Measurements from ENCODE around the gene BHLHE41. TPM values are rescaled to one million over a fixed set of nuclear protein-coding genes. Genes with fewer than 3 reads are reported as not detected.

The BHLHE41 gene
- total and polyA plus RNA-seq, 2 of the 8 experiments (the other 6 are each of a cell fraction or from before 2014, with no cell fraction given) = 1.1 to 3.4 TPM

DNA sequence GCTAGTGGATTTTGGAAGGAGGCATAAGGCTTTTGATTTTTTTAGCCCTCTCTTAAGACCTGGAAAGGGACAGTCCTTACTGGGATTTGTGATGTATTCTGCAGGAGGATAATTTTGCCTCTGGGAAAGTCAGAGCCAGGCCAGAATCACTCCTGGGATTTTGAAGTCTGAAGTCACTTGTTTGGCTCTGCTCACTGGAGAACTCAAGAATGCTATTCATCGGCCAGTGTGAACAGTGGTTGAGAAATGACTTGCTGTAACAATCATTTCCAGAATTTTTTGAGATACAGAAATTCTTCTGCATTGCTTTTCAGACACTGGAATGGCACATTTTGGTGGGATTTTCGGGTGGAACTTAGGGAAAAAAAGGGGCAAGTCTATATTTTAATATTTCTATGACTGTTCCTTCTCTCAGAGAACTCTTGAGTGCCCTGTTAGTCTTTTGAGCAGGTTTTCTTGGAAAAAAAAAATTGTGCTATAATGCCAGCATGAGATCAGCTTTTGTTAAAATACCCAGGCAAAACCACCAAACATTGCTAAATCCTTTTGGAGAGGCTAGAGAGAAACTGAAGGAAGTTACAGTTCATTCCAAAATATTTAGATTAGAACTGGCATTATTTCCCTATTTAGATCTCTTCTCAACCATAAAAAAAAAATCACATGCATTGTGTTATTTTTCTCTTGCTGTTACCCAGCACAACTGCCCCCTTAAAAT, 26.1 kb upstream of the BHLHE41 start (continued):
- TF ChIP-seq CTBP2 (IDR thresholded peaks at IDR 0.05; ENCODE audit: borderline replicate concordance, insufficient read depth, insufficient read length, low read length) (no peak), MAFK (IDR thresholded peaks at IDR 0.05; ENCODE audit: low read depth, low read length) (no peak)

All from H1 (cell line).